Measurements from ENCODE around the gene PDE1A.

DNA sequence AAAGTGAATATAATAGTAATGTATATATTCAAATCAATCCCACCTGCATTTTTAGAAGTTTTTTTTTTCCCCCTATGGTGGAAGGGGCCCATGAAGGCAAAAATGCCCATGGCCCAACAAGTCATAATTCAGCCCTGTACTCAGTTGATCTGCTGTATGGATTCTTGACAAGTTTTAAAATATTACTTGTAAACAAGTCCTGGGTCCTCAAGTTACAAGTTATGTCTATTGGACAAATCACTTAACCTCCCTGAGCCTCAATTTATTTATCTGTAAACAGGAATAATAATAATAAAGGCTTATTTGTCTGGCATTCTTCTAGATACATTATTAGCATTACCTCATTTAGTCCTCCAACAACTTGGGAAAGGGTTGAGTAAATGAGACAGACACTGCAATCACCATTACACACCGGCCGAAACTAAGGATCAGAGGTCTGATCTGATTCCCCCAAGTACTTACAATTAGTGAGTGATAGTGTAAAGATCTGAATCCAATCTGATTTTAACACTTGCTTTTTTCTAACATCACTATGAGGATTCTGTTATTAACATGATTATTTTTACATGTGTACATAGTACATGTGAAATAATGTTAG, 66.1 kb downstream of the PDE1A start:
- TF ChIP-seq, protein P1, sequence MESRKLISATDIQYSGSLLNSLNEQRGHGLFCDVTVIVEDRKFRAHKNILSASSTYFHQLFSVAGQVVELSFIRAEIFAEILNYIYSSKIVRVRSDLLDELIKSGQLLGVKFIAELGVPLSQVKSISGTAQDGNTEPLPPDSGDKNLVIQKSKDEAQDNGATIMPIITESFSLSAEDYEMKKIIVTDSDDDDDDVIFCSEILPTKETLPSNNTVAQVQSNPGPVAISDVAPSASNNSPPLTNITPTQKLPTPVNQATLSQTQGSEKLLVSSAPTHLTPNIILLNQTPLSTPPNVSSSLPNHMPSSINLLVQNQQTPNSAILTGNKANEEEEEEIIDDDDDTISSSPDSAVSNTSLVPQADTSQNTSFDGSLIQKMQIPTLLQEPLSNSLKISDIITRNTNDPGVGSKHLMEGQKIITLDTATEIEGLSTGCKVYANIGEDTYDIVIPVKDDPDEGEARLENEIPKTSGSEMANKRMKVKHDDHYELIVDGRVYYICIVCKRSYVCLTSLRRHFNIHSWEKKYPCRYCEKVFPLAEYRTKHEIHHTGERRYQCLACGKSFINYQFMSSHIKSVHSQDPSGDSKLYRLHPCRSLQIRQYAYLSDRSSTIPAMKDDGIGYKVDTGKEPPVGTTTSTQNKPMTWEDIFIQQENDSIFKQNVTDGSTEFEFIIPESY (IDR thresholded peaks at IDR 0.05): no peak
- TF ChIP-seq SP1 (IDR thresholded peaks at IDR 0.05) (no peak), JUND (IDR thresholded peaks at IDR 0.05) (no peak), RAD21 (IDR thresholded peaks at IDR 0.05) (no peak), NR2F2 (IDR thresholded peaks at IDR 0.05) (no peak), YY1 (IDR thresholded peaks at IDR 0.05) (no peak)
- TF ChIP-seq, protein P2, sequence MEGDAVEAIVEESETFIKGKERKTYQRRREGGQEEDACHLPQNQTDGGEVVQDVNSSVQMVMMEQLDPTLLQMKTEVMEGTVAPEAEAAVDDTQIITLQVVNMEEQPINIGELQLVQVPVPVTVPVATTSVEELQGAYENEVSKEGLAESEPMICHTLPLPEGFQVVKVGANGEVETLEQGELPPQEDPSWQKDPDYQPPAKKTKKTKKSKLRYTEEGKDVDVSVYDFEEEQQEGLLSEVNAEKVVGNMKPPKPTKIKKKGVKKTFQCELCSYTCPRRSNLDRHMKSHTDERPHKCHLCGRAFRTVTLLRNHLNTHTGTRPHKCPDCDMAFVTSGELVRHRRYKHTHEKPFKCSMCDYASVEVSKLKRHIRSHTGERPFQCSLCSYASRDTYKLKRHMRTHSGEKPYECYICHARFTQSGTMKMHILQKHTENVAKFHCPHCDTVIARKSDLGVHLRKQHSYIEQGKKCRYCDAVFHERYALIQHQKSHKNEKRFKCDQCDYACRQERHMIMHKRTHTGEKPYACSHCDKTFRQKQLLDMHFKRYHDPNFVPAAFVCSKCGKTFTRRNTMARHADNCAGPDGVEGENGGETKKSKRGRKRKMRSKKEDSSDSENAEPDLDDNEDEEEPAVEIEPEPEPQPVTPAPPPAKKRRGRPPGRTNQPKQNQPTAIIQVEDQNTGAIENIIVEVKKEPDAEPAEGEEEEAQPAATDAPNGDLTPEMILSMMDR (IDR thresholded peaks at IDR 0.05; ENCODE audit: low read depth, low read length, missing input control): no peak
- TF ChIP-seq, protein P3, sequence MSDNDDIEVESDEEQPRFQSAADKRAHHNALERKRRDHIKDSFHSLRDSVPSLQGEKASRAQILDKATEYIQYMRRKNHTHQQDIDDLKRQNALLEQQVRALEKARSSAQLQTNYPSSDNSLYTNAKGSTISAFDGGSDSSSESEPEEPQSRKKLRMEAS (IDR thresholded peaks at IDR 0.05): no peak
- TF ChIP-seq, protein P4, sequence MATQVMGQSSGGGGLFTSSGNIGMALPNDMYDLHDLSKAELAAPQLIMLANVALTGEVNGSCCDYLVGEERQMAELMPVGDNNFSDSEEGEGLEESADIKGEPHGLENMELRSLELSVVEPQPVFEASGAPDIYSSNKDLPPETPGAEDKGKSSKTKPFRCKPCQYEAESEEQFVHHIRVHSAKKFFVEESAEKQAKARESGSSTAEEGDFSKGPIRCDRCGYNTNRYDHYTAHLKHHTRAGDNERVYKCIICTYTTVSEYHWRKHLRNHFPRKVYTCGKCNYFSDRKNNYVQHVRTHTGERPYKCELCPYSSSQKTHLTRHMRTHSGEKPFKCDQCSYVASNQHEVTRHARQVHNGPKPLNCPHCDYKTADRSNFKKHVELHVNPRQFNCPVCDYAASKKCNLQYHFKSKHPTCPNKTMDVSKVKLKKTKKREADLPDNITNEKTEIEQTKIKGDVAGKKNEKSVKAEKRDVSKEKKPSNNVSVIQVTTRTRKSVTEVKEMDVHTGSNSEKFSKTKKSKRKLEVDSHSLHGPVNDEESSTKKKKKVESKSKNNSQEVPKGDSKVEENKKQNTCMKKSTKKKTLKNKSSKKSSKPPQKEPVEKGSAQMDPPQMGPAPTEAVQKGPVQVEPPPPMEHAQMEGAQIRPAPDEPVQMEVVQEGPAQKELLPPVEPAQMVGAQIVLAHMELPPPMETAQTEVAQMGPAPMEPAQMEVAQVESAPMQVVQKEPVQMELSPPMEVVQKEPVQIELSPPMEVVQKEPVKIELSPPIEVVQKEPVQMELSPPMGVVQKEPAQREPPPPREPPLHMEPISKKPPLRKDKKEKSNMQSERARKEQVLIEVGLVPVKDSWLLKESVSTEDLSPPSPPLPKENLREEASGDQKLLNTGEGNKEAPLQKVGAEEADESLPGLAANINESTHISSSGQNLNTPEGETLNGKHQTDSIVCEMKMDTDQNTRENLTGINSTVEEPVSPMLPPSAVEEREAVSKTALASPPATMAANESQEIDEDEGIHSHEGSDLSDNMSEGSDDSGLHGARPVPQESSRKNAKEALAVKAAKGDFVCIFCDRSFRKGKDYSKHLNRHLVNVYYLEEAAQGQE (IDR thresholded peaks at IDR 0.05): no peak
